Left lung (tissue), 10 donors: ENCODE data around the gene FXYD7. TPM values are rescaled to one million over a fixed set of nuclear protein-coding genes. Genes with fewer than 3 reads are reported as not detected.

Experiments
- ATAC-seq: fragments of 200-7000 bp; cut with Tn5 transposase; one replicate; pipeline ENCODE4 v1.9.1; 2020; ENCODE audit warnings: moderate library complexity
- DNase-seq, 4 donors: peaks; one replicate each; pipeline ENCODE4 v3.0.0-alpha.2; 2013 to 2020
- H3K27ac ChIP-seq, 2 donors: fragments of 200-600 bp; sonication (generic) in 1 of 2; one replicate each; pipeline versions ENCODE4 v1.5.0 to v1.8.0; 2020 to 2021
- H3K27me3 ChIP-seq, 2 donors: fragments of 200-600 bp; sonication (generic) in 1 of 2; one replicate each; pipeline versions ENCODE4 v1.5.0 to v1.8.0; 2020 to 2021
- H3K36me3 ChIP-seq, 2 donors: fragments of 200-600 bp; sonication (generic) in 1 of 2; one replicate each; pipeline versions ENCODE4 v1.5.0 to v1.8.0; 2020 to 2021
- H3K4me1 ChIP-seq, 2 donors: fragments of 200-600 bp; one replicate each; pipeline ENCODE4 v1.8.0; 2021
- H3K4me3 ChIP-seq, 2 donors: fragments of 200-600 bp; sonication (generic) in 1 of 2; one replicate each; pipeline versions ENCODE4 v1.5.0 to v1.8.0; 2020 to 2021; ENCODE audit warnings: mild to moderate bottlenecking in 1 of 2
- H3K9me3 ChIP-seq, 2 donors: fragments of 200-600 bp; sonication (generic) in 1 of 2; one replicate each; pipeline versions ENCODE4 v1.5.0 to v1.8.0; 2020 to 2021
- intact Hi-C, 2 donors: fragments of 100-400 bp; cut with DNase I; formaldehyde crosslinking; loops; one replicate each; pipeline versions ENCODE4 v1.11.2 to v1.14.2; 2022
- polyA plus RNA-seq, 6 donors: library from polyadenylated mRNA; unstranded; fragments of 120-200 nt; gene quantifications; one replicate each; pipeline ENCODE4 v1.2.1, GENCODE V29; 2013; ENCODE audit not compliant: insufficient read length in 6 of 6
- total RNA-seq, 2 donors: library from RNA; stranded (reverse); fragmentation: NEBNext Ultra II Directional; extraction: Animal tissue kit (Norgen Biotek cat#: 25700); gene quantifications; one replicate each; pipeline ENCODE4 v1.2.1, GENCODE V29; 2021
- TF ChIP-seq, protein P1 (sequence below), 2 donors: fragments of 200-600 bp; sonication (generic) in 1 of 2; IDR thresholded peaks; one replicate each; pipeline versions ENCODE4 v1.5.0 to v1.8.0; 2021; ENCODE audit warnings: antibody characterized with exemption in 2 of 2
- donor health status: DM: no; HTN: yes; CAD: no.
- donor health status: DM: no; HTN: no; CAD: no.

FXYD7 gene
- total and polyA plus RNA-seq, 8 donors: 0.55 to 1.3 (median 0.74) TPM; not detected in 2

DNA sequence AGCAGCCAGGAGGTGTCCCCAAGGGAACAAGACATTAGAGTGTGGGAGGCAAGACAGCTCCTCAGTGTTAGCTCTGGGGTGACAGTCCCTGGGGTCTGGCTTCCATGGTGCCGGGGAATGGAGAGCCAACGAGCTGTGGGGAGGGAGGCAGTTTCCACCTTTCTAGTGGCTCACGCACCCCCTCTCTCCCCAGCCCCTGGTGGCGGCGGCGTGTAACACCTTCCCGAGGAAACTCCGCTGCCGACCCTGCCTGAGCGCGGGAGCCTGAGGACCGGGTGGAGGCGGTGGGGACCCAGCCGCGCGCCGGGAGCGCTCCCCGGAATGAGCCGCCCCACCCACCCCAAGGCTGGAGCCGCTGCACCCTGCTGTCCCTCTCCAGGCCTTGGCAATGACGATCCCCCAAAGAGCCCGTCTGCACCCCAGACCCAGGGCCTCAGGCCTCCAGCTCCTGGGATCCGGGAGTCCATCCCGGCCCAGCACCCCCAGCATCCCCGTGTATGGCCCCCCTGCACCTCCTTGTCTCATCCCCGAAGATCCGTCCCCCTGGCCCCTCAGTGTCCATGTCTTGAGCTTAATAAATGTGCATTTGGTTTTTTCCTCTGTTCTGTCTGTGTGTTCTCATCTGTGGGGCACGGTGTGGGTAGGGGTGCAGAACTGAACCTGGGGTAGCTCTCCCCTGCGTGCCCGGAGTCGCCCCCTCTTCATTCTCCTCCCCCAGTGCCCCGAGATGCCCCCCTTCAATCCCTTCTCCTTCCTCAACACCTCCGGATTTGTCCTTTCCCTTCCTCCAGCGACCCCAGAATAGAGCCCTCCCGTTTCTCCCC, 10.9 kb downstream of the FXYD7 start:
- intact Hi-C loops: no loop called here
- Histone ChIP-seq H3K4me3 (peak overlapping the region; percentile 64 to 84), H3K27ac (peak overlapping the region in 1 of 2 donors; percentile 86), H3K27me3 (peaks cover 0 to 8% of the 10 kb centered on the region in 2 donors), H3K9me3 (no peaks in the 10 kb centered on the region), H3K4me1 (peaks cover 9 to 42% of the 10 kb centered on the region in 2 donors), H3K36me3 (peaks cover 0 to 23% of the 10 kb centered on the region in 2 donors)
- ATAC-seq: peak; percentile 66
- TF ChIP-seq, protein P1, sequence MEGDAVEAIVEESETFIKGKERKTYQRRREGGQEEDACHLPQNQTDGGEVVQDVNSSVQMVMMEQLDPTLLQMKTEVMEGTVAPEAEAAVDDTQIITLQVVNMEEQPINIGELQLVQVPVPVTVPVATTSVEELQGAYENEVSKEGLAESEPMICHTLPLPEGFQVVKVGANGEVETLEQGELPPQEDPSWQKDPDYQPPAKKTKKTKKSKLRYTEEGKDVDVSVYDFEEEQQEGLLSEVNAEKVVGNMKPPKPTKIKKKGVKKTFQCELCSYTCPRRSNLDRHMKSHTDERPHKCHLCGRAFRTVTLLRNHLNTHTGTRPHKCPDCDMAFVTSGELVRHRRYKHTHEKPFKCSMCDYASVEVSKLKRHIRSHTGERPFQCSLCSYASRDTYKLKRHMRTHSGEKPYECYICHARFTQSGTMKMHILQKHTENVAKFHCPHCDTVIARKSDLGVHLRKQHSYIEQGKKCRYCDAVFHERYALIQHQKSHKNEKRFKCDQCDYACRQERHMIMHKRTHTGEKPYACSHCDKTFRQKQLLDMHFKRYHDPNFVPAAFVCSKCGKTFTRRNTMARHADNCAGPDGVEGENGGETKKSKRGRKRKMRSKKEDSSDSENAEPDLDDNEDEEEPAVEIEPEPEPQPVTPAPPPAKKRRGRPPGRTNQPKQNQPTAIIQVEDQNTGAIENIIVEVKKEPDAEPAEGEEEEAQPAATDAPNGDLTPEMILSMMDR (IDR thresholded peaks at IDR 0.05): peak; percentile 46 to 76
- peak in 1 of 4 donors; percentile 92 for DNase-seq

DNA sequence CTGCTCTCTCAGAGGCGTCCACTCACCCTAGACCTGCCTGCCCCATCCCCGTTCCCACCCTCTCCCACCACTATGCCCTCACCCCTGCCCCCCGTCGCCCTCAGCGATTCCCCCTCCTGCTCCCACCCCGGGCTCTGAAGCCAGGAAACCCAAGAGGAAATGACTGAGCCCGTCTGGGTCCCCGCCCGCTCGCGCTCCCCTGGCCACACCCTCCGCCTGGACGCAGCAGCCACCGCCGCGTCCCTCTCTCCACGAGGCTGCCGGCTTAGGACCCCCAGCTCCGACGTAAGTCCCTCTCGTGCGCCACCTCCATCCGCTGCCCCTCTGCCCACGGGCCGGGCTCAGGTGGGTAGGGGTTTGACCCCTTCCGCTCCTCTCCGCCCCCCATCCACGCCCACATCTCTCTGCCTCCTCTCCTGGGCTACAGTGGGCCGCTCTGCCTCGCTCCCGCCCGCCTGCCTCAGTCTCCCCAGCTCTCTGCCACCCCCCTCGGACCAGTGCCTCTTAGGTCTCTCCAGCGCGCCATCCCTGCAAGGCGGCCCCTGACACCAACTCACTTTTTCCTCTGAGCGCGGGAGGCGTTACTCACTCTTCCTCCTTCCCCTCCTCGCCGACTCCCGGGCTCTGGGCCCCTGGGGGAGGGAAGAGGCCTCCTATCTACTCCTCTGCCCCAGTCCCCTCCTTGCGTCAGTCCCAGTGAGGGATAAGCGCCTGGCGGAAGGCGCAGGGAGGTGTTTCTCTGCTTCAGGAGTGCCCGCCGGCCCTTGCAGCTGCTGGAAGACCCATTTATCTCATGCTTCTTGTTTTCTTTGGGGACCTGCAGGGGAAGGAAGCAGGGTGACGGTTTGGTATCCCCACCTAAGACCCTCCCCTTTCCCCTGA, 11.7 kb downstream of the FXYD7 start, which contains the start of gene FXYD5:
TSS of gene FXYD5 (plus strand) at position 211 of the 882 bp plus-strand sequence. CDS start 816 bp downstream, outside the sequence.
- Histone ChIP-seq H3K4me3 (peak within 1 kb of the TSS; percentile 64 to 84), H3K36me3 (peaks cover 0 to 31% of the 10 kb centered on the region in 2 donors), H3K27me3 (peaks cover 0 to 8% of the 10 kb centered on the region in 2 donors), H3K4me1 (peaks cover 9 to 42% of the 10 kb centered on the region in 2 donors), H3K27ac (peak within 1 kb of the TSS; percentile 57 to 86), H3K9me3 (no peaks in the 10 kb centered on the region)
- intact Hi-C loops: no loop called here
- ATAC-seq: peak; percentile 90
- peak in 3 of 4 donors; percentile 64 to 96 (median 83) for DNase-seq
- TF ChIP-seq, protein P1 (IDR thresholded peaks at IDR 0.05): peak in 1 of 2 donors; percentile 12

DNA sequence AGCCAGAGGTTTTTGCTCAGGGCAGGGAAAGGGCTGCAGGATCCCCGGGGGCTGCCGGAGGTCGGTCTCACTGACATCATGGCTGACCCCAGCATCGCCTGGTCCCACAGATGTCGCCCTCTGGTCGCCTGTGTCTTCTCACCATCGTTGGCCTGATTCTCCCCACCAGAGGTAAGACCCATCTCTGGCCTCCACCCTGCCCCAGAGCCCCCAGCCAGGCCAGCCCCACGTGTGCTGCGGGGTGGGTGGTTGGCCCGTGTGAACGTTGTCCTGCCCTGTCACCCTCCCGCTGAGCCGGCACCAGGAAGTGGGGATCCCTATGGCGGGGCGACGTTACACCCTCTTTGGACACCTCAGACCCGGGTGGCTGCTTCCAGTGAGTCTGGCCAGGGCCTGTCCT, 12.4 kb downstream of the FXYD7 start:
- TF ChIP-seq, protein P1 (IDR thresholded peaks at IDR 0.05): no peak
- intact Hi-C loops: no loop called here
- Histone ChIP-seq H3K4me3 (peak overlapping the region; percentile 64 to 84), H3K36me3 (peaks cover 0 to 38% of the 10 kb centered on the region in 2 donors), H3K4me1 (peaks cover 9 to 42% of the 10 kb centered on the region in 2 donors), H3K9me3 (no peaks in the 10 kb centered on the region), H3K27me3 (peaks cover 0 to 8% of the 10 kb centered on the region in 2 donors), H3K27ac (peak overlapping the region; percentile 57 to 86)
- ATAC-seq: peak; percentile 2
- DNase-seq: no peak

DNA sequence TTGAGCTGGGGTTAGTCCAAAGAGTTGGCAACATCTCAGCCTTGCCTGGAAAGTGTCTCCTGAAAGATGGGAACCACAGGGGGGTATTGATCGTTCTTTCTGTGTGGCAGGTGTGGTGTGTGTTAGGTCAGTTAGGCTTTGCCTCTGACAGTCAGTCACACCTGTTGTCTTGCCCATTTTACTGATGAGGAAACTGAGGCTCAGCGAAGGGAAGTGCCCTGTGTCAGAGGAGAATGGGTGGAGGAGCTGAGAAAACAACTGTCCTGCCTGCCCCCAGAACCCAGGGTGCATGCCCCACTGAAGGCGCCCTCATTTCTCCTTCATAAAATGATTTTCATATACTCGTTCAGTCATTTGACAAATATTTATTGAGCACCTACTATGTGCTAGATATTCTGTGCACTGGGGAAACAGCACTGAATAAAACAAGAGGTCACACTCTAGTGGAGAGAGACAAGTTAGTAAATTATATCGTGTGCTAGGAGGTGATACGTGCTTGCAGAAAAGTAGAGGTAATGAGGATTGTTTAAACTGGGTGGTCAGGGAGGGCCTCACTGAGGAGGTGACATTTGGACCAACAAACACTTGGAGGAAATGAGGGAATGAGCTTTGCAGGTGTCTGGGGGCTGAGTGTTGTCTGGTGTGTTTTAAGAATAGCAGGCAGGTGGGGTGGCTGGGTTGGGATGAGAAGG, 13.1 kb downstream of the FXYD7 start:
- DNase-seq (no peak), ATAC-seq (no peak)
- Histone ChIP-seq H3K4me1 (peaks cover 9 to 42% of the 10 kb centered on the region in 2 donors), H3K9me3 (no peaks in the 10 kb centered on the region), H3K27ac (no peak overlapping the region), H3K36me3 (peaks cover 0 to 44% of the 10 kb centered on the region in 2 donors), H3K4me3 (peak overlapping the region; percentile 64 to 84), H3K27me3 (peaks cover 0 to 8% of the 10 kb centered on the region in 2 donors)
- TF ChIP-seq, protein P1 (IDR thresholded peaks at IDR 0.05): no peak
- intact Hi-C loops: no loop called here
